Forelimb muscle (tissue), 1 donor: Measurements from ENCODE around the gene CDS2. TPM values are rescaled to one million over a fixed set of nuclear protein-coding genes. Genes with fewer than 3 reads are reported as not detected.
A peak's percentile ranks its signal among the peaks of the same experiment; 100 is the strongest.

Experiments
- DNase-seq: peaks from one replicate; pipeline ENCODE4 v3.0.0-alpha.2; 2013; ENCODE audit warnings: low read depth
- polyA plus RNA-seq: library from polyadenylated mRNA; unstranded; fragments of 120-200 nt; gene quantifications from one replicate; pipeline ENCODE4 v1.2.1, GENCODE V29; 2013; ENCODE audit not compliant: insufficient read length

CDS2 gene
- polyA plus RNA-seq, 1 donor = 19.8 TPM

DNA sequence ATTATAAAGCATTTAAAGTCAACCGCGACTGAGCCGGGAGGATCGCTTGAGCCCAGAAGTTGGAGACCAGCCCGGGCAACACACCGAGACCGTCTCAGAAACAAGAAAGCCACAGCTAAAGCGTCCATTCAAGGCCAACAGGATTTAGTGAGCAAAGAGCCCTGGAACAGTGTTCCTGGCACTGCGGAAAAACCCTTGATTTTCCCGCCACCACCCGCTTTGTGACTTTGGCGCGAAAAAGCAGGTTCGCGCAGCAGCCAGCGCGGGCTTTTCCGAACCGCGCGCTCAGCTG is 7.7 kb upstream of the CDS2 start:
- DNase-seq = no peak

DNA sequence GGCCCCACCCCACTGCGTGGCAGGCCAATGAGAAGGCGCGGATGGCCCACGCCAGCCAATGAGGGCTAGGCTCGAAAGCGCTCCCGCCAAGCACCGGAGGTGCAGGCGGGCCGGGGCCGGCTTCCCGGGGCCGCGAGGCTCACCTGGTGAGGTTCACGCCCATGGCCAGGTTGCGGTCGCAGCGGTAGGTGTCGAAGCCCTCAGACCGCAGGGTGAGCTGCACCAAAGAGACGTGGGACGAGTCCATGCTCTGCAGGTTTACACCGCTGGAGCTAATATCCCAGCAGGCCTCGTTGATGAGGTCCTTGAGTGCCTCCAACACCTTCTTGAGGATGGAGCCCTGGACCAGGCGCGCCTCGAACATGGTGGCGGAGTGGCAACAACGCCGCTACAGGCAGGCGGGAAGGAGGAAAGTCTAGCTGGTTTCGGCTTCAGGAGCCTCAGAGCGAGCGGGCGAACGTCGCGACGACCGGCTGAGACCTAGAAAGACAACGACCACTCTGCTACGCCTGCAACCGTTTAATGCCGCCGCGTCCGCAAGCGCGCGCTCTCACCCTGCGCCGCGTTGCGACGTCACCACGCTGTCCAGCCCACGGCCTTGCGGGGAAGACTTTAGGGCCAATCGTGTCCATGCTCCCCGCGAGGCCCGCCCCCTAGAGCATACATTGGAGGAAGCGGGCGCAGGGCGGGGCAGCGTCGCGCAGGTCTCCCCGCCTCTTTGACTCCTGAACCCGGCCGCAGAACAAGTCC is 7.2 kb upstream of the CDS2 start, which contains the start of gene PCNA:
Gene PCNA (minus strand): TSS at position 524 of the 750 bp plus-strand sequence. CDS start 160 bp downstream, at position 364.
- peak; percentile 92 for DNase-seq

DNA sequence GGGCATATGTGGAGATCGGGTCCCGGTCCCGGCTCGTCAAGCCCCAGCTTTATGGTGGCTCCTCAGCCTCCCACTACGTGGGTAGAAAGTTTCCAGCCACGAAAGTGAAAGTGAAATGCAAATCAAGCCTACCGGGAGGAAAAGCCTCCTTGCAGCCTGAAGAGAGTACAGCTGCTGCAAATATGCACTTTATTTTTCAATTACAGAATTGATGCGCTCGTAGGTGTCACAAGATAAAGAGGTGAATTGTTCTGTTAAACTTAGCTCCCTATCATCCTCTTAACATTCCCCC is 6.7 kb upstream of the CDS2 start:
- DNase-seq = no peak

DNA sequence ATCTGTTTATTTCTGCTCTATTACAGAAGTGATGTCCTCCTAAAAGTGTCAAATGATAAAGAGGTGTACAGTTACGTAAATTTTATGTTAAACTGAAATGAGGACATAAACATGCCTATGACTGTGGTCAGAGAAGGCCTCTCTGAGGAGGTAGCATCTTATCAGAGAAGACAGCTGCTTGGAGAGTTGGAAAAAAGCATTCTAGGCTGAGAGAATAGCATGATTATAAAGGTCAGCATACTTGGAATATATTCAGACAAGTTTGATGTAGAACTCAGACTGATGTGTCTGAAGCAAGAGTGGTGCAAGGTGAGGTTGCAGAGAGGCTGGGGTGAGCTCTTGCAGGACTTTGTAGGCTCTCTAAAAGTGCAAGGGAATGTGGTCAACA is 3.9 kb upstream of the CDS2 start:
- no peak for DNase-seq

DNA sequence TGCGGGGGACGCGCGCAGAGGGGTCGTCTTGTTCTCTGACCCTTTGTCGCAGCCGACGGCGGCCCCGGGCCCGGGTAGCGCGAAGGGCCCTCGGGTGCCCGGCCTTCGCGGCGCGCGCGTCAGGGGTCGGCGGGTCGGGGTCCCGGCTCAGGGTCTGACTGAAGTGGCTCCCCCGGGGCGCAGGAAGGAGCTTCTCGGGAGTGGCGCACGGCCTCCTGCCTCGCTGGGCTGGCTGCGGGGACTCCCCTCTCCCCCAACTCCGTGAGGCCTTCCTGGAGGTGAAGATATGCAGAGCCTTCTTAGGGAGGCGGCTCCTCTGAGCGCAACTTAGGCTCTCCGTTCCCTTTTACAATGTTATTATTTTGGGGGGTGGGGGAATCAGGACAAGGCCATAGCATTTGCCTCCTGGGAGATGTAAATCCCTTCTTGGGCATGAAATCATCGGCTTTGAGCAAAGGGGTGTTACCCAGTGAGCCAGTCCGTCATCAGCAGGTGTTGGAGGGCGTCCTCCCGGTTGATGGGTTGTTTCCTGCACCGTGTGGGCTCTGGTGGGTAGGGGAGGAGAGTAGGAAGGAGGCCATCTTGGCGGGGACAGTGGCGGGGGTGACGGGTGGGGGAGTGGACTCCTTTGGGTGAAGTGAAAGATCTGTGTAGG is 523 bp downstream of the CDS2 start:
- no peak for DNase-seq

DNA sequence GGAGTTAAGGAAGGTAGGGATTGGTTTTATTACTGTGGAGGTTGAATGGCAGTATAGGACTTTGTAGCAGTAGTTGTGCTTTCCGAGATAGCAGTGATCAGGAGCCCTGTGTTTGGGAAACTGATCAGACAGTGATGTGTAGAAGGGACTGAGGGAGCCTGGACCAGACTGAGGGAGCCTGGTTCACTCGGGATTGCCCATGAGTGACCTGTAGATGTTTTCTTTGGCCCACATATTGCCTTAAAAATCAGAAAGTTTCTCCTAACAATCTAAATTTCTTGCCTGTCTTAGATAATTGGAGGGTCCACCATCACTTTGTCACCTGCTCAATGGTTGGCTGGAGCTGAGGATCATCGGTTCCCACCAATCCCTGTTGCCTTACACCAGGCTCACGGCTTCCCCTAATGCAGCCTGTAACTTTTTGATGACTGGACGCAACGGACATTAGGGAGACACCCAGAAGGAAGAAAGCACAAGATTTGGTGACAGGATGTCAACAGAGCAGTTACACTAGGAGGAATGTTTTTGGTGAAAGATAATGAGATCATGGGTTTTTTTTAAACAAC is 1.1 kb downstream of the CDS2 start:
- no peak for DNase-seq

DNA sequence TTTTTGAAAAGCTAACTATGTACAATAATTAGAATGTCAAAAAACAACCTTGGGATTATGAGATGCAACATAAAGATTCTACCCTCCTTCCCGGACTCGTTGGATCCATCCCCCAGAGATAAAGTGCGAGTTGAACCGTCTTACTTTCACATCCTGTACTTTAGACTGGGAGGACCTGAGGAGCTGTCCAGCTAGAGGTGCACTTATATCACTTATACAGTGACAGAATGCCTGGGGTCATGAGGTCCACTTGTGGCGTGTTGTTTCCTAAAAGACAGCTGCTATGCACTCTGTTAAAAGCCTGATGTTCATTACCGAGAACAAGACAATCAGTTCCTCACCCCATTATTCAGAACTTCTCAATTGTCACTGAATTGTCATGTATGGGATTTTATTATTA is 2.1 kb downstream of the CDS2 start:
- no peak for DNase-seq

DNA sequence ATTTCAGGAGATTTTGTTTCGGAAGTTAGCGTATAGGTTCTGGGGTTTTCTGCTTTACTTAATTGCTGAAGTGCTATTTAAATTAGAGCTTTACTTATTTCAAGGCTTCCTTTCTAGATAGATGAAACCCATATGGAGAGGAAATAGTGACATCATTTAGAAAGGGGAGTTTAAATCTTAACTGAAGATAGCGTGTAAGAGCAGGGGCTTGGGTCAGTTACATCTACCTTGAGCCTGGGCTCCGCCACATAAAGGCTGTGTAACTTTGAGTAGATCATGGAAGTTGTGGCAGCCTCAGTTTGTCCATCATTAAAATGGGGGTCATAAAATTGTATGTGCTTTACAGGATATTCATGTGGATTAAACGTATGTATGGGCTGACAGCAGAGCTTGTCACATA is 4.7 kb downstream of the CDS2 start:
- DNase-seq = no peak

DNA sequence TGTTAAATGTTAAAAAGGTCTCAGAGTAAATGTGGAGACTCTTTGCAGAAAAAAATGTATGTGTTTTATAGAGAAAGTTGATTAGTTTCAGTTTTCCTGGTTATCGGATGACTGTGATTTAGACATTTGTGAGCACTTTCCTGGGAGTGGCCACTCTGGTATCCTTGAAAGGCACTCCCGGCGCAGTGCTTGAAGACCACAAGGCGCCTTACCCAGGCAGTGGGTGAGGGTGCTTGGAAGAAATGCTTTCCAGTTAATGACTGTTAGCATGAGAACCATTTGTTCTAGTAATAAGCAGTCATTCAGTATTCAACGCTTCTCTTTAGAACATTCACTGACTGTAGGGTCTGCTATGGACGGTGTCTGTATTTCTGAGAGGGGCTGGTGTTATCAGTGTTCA is 7.2 kb downstream of the CDS2 start:
- no peak for DNase-seq

DNA sequence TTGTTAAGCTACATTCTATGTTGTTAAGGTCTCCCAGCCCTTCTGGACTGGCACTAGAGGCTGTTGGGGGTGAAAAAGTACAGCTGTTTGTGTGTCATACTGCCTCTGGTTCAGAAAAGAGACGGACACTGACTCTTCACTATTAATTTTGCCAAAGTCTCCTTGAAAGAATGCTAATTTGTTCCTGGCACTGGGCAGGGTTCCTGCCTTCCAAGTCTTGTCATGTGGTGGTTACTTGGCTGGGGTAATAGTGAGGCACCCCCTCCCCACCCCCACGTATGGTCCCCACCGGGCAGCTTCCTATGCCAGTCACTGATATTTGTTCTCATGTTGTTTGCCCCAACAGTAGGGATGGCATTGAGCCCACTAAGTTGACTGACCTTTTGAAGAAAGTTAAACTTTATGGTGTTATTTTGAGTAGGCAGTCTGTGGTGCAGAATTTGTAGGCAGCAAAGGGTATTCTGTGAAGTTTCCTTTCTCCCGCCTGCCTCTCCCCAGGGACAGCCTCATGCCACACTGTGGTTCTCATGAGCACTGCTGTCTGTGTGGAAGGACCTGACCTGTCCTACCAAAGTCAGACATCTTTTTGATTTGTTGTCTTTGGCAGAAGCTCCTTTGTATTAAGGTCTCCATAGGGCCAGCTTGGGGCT is 8.7 kb downstream of the CDS2 start:
- DNase-seq = no peak

DNA sequence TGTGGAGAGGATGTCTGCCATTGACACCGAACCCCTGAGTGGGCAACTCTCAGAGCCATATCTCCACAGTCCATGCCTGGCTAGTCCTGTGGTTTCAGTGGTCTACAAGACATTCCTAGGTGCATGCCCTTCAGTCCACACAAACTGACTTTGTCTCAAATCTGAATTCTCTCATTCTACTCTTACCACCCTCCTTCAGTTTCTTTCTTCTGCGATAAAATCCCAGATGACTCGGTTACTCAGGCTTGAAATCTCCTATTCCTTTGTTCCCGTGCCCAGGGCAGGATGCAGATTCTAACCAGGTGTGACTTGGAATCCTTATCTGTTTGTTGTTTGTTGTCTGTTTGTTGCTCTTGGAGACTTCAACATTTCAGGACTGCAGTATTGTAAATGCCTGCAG is 9.3 kb downstream of the CDS2 start:
- DNase-seq = no peak

DNA sequence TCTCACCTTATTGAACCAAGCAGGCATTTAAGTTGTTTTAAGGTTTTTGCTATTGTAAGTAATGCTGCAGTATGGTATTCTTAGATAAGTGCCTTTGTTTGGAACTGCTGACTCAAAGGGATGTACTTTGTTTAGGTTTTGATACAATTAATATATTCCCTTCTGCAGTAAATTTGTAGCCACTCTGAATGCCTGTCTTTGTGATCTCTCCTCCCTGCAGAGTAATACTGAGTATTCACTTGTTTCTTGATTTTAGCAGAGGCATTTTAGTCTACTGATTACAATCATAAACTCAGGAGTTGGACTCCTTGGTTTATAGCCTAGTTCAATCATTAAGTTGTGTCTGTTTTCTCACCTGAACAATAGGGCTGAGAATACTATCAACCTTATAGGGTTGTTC is 13.4 kb downstream of the CDS2 start:
- DNase-seq = no peak

DNA sequence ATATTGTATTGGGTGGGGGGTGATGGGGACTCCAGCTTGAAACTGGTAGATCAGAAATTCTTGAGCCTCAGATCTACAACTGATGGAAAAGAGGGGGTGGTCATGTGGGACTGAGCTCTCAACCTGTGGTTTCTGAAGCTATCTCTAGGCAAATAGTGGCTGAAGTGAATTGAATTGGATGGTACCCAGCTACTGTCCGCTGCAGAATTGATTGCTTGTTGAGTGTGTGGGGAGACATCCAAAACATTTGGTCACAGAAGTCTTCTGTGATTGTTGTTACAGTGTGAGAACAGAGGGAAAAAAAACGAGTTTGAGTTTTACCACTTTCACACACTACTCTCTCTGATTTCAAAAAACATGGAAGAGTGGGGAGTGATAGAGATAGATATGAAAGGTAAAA is 14.8 kb downstream of the CDS2 start:
- no peak for DNase-seq

DNA sequence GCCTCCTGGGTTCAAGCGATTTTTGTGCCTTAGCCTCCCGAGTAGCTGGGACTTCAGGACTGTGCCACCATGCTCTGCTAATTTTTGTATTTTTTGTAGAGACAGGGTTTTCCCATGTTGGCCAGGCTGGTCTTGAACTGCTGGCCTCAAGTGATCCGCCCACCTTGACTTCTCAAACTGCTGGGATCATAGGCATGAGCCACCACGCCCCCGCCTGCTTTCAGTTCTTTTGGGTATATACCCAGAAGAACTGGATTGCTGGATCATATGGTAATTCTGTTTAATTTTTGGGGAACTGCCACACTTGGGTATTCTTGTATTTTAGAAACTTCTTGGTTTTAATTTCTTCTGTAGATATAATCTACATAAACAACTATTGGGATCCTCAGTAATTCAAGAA is 17.0 kb downstream of the CDS2 start:
- DNase-seq = no peak

DNA sequence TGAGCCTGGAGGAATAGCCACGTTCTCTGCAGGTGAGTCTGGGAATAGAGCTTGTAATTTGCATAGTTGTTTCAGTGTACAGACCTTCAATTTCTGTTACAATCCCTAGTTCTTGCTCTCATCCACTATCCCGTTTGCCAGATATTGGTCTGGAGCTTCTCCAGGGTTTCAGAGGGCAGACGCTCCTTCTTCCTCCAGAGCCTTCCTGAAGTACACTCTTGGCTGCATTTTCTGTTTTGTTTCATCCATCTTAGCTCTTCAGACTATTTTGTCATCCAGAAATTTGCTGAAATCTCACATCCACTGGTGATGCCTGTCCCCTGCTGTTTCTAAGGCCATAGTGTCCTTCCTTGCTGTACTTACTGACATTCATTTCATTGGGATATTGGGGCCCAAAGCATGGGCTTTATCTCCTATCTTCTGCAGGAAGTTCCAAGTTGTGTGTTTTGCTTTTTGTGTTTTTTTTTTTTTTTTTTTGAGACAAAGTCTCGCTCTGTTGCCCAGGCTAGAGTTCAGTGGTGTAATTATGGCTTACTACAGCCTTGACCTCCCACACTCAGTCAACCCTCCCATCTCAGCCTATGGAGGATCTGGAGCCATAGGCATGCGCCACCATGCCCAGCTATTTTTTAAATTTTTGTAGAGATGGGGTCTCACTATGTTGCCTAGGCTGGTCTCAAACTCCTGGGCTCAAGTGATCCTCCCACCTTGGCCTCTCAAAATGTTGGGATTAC is 18.7 kb downstream of the CDS2 start:
- DNase-seq = no peak

DNA sequence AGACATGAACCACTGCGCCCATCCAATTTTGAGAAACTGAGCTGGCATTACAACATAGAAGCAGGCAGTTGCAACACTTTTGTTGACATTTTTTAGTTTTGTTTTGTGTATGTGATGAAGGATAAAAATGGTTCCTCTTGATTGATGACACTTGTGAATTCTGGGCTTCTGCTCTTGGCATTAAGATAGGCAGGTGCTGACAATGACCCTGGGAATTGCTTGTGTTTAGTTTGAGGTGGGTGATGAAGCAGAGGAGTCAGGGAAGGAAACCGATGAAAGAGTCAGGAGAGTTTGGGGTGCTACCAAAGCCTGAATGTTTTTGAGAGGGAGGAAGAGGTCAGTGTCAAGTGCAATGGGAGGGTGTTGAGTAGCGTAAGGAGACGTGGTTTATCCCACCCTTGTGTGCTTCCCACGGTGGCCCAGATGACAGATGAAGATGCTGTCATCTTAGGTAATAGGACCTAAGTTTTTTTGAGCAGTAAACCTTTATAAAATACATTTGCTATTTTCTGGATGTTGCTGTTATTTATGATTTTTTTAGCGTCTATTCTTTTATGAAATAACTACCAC is 19.4 kb downstream of the CDS2 start:
- DNase-seq = no peak

DNA sequence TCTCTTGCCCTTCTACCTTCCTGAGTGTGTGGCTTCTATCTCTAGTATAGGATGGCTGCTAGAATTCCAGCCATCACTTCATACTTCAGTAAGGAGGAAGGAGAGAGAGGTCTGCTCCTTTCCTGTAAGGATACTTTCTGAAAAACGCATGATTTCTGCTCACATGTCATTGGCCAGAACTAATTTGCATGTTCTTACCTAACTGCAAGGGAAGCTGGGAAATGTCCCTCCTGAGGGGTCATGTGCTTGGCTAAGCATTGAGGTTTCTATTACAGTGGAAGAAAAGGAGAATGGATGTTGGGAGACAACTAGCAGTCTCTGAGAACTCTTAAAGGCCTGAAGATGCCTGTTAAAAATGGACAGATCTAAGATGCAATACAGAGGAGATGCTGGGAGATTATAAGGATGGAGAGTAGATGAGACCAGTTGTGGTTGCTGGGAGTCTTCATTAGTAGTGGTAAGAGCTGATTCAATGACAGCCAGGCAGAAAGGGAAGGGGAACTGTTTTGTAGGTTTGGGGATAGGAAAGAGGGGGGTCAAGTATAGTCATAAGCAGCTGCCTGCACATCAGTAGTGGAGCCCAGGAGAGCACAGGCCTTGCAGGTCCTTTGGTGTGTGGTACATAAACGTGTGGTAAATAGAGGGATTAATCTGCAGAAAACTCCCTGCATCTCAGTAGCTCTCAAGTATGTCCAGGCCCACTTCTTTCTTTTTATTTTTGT is 20.2 kb downstream of the CDS2 start:
- DNase-seq = no peak

DNA sequence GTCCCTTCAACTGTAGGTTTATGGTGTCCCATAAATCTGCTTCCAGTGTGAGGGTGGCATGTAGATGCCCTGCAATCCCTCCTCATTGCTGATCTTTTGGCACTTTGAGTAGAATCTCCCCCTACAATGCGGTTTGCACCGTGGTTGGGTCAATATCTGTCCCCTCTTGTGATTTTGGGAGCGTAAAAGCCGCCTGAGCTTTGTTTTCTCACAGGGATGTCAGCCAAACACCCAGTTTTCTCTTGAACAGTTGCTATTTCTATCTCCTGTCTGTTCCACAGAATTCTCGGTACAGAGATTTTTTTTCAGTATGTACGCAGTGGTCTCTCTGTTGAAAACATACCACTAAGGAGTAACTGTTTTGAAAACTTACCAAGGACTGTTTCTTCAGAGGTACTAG is 21.8 kb downstream of the CDS2 start:
- DNase-seq = no peak

DNA sequence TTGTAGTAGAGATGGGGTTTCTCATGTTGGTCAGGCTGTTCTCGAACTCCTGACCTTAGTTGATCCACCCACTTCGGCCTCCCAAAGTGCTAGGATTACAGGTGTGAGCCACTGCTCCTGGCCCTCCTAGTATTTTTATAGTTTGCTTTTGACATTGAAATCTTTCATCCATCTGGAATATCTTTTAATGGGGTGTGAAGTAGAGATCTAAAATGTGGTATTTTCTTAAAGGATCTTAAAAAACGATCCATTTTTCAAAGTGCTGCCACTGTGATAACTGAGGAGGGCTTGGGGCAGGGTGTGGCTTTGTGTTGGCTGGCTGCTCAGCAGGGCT is 23.1 kb downstream of the CDS2 start:
- no peak for DNase-seq

DNA sequence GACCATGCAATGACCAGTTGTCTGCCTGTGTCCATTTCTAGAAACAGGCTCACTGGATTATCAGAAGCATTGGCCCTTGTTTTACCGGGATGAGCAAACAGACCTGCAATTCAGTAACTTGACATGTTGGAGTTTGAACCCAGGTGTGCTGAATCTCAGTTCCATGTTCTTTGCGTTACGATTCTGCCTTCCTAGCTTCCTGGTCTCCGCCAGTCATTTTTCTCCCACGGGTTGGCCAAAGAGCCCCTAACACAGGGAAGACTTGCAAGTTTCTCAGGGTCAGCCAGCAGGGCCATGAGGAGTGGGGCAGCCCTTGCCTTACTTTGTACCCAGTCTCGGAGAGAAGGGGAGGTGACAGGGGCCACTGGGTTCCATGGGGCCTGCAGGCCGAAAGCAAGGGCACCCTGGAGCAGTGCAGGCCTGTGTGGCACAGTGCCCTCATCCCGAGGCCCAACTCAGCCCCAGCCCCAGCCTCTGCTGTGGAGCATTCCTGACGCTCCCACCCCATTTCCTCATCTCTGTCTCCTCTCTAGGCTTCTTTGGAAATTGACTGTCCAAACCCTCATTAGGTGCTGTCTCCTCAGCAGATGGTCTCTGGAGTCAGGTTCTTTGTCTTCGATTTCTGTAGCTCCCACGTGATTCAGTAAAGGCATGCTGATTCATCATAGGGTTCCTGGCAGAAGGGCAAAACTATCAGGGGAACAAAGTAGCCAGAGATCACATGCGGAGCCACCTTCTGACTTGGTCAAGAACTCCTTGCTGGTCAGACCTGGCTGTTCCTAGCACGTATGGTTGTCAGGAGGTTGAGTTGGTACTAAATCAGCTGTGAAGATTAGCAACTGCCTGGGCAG is 23.6 kb downstream of the CDS2 start:
- DNase-seq = no peak

DNA sequence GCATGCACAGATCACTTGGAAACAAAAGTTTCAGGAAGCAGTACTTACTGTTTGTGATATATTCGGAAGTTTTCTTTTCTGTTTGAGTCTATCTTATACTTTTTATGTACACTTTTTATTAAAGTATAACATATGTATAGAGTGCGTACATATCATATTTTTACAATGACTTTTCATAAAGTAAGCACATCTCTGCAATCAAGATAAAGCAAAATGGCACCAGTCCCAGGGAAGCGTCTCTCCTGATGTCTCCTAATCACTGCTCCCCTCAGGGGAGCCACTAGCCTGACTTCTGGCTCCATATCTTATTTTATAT is 26.3 kb downstream of the CDS2 start:
- no peak for DNase-seq
